ENCODE measurements around the gene PGAM2.

The PGAM2 gene

DNA sequence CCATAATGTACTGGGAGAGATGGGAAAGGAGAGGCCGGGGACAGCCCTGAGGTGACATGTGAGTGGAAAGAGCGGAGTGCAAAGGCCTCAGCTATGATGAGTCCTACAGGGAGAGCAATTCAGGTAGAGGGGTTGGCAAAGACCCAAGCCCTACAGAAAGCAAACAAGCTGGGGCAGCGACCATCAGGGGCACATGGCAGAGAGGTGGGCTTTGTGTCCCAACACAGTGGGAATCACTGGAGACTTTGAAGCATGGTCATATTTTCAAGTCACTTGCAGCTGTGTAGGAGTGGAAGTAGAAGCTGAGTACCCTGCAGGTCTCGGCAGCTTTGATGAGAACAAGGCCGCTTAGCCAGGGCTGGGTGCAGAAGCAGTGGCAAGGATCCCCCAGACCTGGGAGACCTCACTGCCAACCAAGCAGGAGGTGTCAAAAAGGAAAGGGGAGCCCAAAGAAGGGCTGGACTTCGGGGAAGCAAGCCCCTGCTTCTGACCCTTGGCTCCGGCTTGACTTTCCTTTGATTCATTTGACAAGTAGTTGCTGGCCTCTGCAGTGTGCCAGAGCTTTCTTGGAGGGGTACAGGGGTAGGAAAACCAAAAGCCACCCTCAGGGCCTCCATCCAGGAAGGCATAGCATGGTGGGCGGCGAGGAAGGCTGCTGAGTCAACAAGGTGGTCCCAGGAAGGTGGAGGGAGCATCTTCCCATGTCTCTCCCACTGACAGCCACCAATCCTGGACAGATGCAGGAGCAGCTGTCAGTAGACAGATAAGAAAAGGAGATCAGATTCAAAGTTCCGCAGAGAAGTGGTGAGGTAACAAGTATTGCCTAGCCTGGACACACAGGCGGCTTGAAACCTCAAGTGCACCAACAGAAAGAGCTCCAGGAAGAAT, 1.9 kb upstream of the PGAM2 start:
- DNase-seq (ENCODE audit: low read depth in 2 of 2, low spot score in 1 of 2) = no peak

DNA sequence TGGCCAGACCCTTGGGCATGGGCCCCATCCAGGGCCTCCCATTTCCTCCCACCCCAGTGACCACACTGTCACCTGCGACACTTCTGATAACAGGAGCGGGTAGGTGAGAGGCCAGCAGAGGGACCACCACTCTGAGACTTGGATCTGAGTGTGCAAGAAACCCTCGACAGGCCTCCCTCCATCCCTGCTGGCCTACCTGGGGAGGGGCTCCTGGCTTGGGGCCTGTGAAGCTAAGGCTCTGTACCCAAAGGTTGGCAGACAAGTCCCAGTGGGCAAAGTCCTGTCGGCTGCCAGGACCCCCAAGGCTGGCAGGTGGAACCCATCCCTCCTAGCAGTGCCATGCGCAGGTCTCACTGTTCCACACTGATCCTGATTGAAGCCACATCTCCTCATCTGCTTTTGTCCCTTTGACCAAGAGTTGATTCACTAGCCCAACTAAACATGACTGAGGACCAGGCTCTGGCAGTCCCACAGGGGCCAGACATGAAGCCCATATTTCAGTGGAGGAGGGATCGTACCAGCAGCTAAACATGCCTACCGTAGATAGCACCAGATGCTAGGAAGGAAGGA, 1.2 kb upstream of the PGAM2 start:
- DNase-seq (ENCODE audit: low read depth in 2 of 2, low spot score in 1 of 2) = no peak

DNA sequence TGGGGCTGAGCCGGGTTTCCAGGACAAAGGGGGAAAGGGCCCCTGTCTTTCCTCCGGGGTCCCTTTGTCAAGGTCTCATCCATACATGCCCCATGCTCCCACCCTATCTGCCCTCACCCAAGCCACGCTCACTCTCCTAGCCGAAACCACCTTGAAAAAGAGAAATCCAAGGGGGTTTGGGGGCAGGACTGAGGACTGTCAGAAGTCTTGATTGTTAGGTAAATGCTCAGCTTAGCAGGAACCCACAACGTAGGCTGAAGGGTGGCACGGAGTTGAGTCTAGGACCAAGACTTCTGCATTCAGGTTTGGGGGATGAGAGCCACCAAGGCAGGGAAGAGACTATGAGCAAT, 719 bp upstream of the PGAM2 start:
- no peak for DNase-seq (ENCODE audit: low read depth in 2 of 2, low spot score in 1 of 2)

DNA sequence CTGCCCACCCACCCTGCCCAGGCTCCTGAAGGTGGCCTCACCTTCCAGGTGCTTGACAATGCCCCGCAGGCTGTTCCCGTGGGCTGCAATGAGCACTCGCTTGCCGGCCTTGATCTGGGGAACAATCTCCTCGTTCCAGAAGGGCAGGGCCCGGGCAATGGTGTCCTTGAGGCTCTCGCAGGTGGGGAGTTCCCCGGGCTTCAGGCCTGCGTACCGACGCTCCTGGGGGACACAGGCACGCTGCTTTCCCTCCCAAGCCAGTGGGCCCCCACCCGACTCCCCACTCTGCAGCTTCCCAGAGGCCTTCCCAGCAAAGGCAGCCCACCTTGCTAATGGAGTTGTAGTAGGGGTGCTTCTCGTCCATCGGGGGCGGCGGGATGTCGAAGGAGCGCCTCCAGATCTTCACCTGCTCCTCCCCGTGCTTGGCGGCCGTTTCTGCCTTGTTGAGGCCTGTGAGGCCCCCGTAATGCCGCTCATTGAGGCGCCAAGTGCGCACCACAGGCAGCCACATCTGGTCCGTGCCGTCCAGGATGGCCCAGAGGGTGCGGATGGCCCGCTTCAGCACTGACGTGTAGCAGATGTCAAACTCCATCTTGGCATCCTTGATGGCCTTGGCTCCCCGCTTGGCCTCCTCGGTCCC, 456 bp downstream of the PGAM2 start:
- no peak for DNase-seq (ENCODE audit: low read depth in 2 of 2, low spot score in 1 of 2)

DNA sequence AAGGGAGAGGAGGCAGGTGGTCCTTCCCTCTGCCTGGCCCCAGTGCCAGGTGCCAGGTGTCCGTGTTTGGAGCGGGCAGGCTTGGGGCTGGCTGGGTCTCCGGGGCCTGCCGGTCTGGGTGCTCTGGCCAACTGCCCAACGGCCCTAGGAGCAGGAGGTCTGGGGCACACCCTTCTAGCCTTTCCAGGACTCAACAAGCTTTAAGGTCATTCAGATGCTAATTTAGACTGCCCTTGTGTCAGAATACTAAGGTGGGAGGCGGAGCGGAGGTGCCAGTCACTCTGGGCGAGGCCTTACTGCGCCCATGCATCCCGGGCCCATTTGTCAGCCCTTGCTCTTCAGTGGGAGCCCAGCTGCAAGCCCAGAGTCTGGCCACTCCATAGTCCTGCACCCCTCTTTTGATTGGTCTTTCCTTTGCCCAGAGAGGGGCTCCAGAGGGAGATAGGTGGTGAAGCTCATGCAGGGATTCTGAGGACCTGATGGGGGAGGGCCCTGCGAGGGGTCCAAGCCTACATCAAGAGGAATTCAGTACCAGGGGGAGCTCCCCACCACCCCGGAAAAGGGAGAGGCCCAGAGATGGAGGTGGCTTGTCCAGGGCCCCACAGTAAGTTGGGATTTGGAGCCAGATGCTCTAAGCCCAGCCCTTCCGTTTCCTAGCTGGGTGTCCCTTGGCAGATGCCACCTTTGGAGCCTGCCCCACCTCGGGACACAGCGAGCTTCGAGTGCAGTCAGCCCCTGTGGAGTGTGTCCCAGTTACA, 1.3 kb downstream of the PGAM2 start:
- no peak for DNase-seq (ENCODE audit: low read depth in 2 of 2, low spot score in 1 of 2)

DNA sequence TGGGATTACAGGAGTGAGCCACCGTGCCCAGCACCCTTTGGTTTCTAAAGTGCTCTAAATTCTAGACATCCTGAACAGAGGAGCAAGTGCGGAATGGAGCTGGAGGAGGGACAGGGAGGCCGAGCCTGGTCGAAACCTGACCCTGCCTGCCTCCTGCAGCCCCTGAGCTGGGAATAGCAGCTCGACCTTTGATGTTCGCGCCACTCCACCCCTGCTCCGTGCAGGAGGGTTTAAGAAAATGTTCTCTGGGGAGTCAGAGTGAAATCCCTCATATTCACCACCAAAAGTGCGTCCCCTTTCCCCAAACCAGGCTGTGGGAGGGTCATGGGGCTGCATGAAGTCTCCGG, 1.8 kb downstream of the PGAM2 start:
- no peak for DNase-seq (ENCODE audit: low read depth in 2 of 2, low spot score in 1 of 2)

DNA sequence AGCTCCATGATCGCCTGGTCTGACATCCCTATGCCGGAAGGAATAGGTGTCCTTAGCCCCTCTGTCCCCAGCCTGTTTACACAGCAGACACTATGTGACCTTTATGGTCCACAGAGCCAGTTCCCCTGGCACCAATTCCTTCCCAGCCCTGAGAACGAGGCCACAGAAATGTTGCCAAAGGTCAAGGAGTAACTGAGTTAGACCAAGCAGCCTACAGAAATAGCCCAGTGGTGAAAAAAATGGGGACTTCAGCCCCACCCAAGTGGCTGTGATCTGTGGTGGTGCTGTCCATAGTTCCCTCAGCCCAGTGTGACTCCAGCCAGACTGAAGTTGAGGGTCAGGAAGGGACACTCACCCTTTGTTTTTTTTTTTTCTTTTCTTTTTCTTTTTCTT, 2.5 kb downstream of the PGAM2 start:
- DNase-seq (ENCODE audit: low read depth in 2 of 2, low spot score in 1 of 2) = no peak

DNA sequence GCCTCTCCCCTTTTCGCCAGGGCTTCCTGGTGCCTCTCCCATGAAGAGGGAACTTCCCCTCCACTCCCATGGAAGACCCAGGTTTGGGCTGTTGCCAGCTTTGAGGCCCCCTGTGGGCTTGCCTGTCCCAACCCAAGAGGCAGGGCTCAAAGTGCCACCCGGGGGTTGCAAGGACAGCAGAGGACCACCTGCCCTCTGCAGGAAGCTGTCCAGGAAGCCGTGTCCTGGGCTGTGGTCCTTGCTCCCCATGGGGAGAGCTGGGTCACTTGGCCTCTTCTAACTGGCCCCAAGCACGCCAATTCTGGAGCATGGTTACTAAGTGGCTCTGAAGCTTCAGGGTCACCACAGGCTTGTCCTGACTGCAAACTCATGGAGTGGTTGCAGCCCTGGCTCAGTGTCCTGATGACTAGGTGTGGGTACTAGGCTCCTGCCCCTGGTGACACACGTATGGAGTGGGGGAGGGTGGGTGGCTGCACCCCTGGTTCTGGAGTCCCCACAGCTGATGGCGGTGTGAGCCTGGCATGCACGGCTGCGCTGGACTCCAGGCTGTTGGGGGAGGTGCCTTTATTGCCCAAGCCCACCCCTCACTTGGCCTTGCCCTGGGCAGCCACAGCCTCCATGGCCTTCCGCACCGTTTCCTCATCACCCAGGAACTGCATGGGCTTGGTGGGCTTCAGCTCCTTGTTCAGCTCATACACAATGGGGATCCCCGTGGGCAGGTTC, 3.0 kb downstream of the PGAM2 start:
- no peak for DNase-seq (ENCODE audit: low read depth in 2 of 2, low spot score in 1 of 2)

DNA sequence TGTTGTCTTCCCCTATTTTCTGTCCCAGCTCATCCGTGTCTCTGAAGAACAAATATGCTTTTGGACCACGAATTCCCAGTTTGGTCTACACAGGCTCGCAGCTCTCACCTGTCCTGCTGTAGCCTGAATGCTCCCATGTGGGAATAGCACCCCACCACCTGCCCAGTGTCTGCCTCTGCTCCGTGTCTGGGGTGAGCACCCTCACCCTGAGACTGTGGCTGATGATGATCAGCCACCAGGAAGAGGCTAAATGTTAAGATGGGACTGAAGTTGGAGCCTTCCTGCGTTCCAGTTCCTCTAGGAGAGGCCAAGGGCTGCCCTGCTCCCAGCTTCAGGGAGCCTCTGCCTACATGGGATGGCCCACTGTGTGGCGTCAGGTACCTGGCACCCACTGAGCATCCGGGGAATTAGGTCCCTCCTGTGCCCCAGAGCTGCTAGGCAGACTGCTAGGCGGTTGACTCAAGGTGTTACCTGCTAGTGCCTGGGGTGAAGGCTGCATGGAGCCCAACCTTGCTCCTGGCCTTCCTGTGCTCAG, 3.7 kb downstream of the PGAM2 start:
- no peak for DNase-seq (ENCODE audit: low read depth in 2 of 2, low spot score in 1 of 2)

DNA sequence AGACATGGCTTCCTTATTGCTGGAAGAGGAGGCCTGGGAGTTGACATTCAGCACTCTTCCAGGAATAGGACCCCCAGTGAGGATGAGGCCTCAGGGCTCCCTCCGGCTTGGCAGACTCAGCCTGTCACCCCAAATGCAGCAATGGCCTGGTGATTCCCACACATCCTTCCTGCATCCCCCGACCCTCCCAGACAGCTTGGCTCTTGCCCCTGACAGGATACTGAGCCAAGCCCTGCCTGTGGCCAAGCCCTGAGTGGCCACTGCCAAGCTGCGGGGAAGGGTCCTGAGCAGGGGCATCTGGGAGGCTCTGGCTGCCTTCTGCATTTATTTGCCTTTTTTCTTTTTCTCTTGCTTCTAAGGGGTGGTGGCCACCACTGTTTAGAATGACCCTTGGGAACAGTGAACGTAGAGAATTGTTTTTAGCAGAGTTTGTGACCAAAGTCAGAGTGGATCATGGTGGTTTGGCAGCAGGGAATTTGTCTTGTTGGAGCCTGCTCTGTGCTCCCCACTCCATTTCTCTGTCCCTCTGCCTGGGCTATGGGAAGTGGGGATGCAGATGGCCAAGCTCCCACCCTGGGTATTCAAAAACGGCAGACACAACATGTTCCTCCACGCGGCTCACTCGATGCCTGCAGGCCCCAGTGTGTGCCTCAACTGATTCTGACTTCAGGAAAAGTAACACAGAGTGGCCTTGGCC, 4.3 kb downstream of the PGAM2 start:
- no peak for DNase-seq (ENCODE audit: low read depth in 2 of 2, low spot score in 1 of 2)

DNA sequence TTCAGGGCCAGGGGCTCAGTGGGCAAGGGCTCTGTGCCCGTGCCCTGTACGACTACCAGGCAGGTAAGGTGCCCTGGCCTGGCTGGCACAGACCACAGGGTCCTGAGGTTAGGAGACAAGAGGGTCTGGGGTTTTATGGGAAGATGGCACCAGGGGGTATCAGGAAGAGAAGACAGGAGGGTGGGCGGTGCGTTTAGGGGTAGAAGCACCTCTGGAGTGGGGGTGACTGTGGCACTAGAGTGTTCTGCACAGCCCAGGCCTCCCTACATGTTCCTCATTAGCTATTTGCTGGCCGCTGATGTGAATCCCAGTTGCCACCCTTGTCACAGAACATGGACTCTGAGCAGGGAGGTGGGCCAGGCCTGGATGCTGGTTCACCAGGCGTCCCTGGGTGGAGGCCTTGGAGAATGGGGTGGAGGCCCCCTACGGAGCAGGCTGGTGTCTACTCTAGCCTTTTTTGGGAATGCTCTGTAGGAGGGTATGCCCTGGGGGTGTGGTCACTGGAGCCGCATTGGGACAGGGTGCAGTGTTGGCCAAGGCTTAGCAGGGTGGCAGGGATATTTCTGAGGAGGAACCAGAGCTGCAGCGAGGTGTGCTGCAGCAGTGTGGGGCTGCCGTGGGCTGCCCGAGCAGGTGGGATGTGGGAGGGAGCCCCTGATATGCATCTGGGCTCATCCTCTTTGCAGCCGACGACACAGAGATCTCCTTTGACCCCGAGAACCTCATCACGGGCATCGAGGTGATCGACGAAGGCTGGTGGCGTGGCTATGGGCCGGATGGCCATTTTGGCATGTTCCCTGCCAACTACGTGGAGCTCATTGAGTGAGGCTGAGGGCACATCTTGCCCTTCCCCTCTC, 5.0 kb downstream of the PGAM2 start:
- no peak for DNase-seq (ENCODE audit: low read depth in 2 of 2, low spot score in 1 of 2)

DNA sequence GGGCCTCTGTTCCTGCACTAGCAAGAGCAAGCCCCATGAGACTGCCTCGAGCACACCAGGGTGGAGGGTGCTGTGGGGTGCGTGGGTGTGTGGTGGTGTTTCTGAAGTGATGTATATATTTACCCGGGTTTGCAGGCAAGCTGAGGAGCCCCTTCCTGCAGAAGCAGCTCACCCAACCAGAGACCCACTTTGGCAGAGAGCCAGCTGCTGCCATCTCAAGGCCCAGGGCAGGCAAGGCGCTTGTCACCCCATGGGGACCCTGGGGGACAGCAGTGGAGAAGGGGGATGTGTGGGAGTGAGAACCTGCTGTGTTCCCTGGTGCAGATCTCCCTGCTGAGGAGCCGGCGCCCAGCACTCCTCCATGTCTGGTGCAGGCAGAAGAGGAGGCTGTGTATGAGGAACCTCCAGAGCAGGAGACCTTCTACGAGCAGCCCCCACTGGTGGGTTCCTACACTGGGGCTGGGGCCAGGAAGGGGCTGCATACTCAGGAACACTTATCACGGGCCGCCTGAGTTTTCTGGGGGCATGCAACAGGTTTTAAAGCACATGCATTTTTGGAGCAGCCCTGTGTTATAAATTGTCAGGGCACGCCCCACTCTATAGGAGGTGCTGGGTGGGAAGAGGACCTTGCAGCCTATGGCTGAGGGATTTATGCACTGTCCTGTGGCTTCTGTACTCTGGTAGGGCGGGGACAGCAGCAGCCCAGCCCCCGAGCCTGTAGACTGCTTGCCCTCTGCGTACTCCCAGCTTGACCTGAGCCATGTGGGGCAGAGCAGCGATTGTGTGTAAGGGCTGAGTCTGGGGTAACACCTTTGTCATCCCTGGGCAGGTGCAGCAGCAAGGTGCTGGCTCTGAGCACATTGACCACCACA, 5.9 kb downstream of the PGAM2 start:
- DNase-seq (ENCODE audit: low read depth in 2 of 2, low spot score in 1 of 2) = no peak

DNA sequence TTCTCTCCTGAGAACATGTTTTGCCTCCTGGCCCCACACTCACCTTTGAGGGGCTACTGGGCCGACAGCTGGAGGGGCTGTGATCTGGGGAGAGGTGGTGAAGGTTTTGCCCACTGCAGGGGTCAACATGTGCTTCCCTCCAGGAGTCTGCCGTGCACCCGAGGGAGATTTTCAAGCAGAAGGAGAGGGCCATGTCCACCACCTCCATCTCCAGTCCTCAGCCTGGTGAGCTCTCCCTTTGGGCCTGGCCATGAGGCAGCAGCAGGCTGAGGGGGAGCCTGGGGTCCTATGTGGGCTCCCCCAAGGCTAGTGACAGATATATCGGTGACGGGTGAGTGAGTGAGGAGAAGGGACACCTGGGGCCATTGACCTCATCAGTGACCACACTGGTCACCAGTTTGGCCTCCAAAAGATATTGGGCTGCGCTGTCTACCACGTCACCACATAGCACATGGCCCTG, 6.6 kb downstream of the PGAM2 start:
- no peak for DNase-seq (ENCODE audit: low read depth in 2 of 2, low spot score in 1 of 2)

DNA sequence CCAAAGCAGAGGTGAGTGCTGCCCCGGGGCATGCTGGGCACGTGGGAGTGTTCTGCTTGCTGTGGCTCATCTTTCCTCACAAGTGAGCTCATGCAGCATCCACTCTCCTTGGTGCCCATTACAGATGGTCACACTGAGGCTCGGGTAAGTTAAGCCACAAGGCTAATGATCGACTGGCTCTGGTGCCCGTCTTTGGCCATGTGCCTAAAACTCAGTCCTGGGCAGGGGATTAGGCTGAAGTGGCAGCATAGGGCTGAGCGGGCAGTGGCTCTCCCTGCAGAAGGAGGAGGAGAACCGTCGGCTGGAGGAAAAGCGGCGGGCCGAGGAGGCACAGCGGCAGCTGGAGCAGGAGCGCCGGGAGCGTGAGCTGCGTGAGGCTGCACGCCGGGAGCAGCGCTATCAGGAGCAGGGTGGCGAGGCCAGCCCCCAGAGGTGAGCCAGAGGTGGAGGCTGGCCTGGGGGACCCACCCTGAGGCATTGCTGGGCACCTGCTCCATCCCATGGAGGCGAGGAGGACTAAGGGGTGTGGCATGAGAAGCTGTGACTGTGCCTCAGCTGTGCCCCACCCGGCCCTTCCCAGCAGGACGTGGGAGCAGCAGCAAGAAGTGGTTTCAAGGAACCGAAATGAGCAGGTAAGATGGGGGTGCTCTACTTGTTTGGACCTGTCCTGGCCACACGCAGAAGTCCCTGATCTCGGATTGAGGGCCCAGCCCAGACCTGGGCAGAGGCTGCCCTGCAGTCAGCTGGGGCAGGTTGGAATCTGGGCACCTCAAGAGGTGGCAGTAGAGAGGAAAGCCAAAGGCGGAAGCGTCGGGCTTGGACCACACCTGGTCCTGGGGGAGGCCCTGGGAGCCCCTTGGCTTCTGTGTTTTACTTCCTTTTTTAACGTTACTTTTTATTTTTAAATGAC, 7.3 kb downstream of the PGAM2 start:
- DNase-seq (ENCODE audit: low read depth in 2 of 2, low spot score in 1 of 2) = no peak

DNA sequence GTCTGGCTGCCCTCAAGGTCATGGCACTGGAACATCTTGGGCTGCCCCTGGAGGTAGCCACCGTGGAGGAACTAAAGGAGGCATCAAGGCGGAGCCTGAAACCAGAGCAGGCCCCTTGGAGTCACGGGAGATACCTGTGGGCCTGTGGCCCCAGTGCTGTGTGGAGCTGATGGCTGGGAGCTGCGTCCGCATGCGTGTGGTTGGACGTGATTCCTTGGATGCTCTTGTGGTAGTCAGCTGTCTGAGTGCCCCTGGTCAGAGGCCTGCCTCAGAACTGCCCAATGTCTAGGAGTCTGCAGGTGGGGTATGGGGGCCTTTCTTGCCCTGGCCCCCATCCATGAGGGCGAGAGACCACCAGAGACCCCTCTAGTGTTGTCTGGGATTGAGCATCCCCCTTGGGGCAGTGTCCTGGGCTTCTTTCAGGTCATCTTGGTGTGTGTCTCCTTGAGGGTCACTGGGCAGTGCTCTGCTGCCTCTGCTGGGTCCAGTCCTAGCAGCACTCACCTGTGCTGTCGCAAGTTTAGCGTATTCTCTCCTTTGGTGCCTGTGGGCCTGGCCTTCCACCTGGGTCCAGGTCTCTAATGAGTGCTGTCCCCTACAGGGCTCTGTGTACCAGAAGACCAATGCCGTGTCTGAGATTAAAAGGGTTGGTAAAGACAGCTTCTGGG, 8.1 kb downstream of the PGAM2 start:
- no peak for DNase-seq (ENCODE audit: low read depth in 2 of 2, low spot score in 1 of 2)

DNA sequence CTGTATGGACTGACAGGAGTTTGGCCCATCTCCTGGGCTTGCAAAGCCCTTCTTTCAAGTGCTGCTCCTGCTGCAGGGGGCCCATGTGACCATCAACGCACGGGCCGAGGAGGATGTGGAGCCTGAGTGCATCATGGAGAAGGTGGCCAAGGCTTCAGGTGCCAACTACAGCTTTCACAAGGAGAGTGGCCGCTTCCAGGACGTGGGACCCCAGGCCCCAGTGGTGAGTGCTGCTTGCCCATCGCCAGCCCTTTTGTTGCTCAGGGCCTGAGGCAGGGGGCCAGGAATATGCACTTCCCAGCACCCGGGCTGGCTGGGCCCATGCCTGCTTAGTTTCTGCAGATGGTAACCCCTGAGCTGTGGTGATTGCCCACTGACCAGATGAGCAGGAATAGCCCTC, 8.7 kb downstream of the PGAM2 start:
- DNase-seq (ENCODE audit: low read depth in 2 of 2, low spot score in 1 of 2) = no peak
